SK-N-SH (cell line): ENCODE results near the gene SFRP5. TPM values are rescaled to one million over a fixed set of nuclear protein-coding genes. Genes with fewer than 3 reads are reported as not detected.
A peak's percentile ranks its signal among the peaks of the same experiment; 100 is the strongest.

ENCODE experiments used
- CTCF ChIA-PET: fragments of 300-600, 350-600 bp; formaldehyde crosslinking; extraction: SDS; loops from one replicate; lab custom pipeline; 2021; lab: Yijun Ruan, JAX
- POLR2A ChIA-PET: fragments of 350-600 bp; sonication (Branson Sonifier 250); formaldehyde crosslinking; extraction: SDS; loops from one replicate; lab custom pipeline; 2020; ENCODE audit warnings: antibody characterized with exemption, inconsistent platforms; lab: Yijun Ruan, JAX
- DNase-seq: peaks from one replicate; pipeline ENCODE4 v3.0.0; 2012
- H2AFZ ChIP-seq: fragments of 200-600 bp; sonication (generic); 2 replicates; pipeline ENCODE4 v1.8.1; 2016; ENCODE audit warnings: antibody characterized with exemption, mild to moderate bottlenecking, low read depth
- H3F3A ChIP-seq: fragments of 200-600 bp; sonication (generic); replicated peaks from 2 replicates; pipeline ENCODE3; 2016; ENCODE audit warnings: antibody characterized with exemption, mild to moderate bottlenecking; ENCODE audit not compliant: insufficient read depth
- H3K27ac ChIP-seq, 2 experiments: fragments of 200-500 bp in 1 of 2; fragments of 200-600 bp in 1 of 2; sonication (Bioruptor generic) in 1 of 2; sonication (generic), shearing (Covaris generic) in 1 of 2; 2 replicates each; pipeline versions ENCODE4 v1.5.1 to v1.6.1; 2014 to 2016; ENCODE audit warnings: low read depth in 2 of 2, inconsistent platforms in 1 of 2, low read length in 1 of 2, mild to moderate bottlenecking in 1 of 2, mixed read lengths in 1 of 2
- H3K27me3 ChIP-seq: fragments of 200-600 bp; sonication (generic), shearing (Covaris generic); 2 replicates; pipeline ENCODE4 v1.6.1; 2016; ENCODE audit warnings: mixed run types; ENCODE audit not compliant: insufficient read depth
- H3K36me3 ChIP-seq, 2 experiments: fragments of 200-500 bp in 1 of 2; fragments of 200-600 bp in 1 of 2; sonication (Bioruptor generic) in 1 of 2; sonication (generic) in 1 of 2; replicated peaks in 1 of 2; 2 replicates each; pipeline versions ENCODE3 to v1.5.1; 2014 to 2016; ENCODE audit warnings: low read length in 1 of 2, mild to moderate bottlenecking in 1 of 2; ENCODE audit not compliant: insufficient read depth in 2 of 2, control insufficient read depth in 1 of 2
- H3K4me1 ChIP-seq, 2 experiments: fragments of 200-500 bp in 1 of 2; fragments of 200-600 bp in 1 of 2; sonication (Bioruptor generic) in 1 of 2; sonication (generic), shearing (Covaris generic) in 1 of 2; 2 replicates each; pipeline versions ENCODE4 v1.5.1 to v1.6.1; 2014 to 2016; ENCODE audit warnings: low read depth in 1 of 2, low read length in 1 of 2, mixed run types in 1 of 2; ENCODE audit not compliant: insufficient read depth in 2 of 2, control insufficient read depth in 1 of 2
- H3K4me2 ChIP-seq: fragments of 200-600 bp; sonication (generic), shearing (Covaris generic); 2 replicates; pipeline ENCODE4 v1.6.1; 2017; ENCODE audit warnings: mixed run types
- H3K4me3 ChIP-seq, 2 experiments: fragments of 200-500 bp in 1 of 2; fragments of 200-600 bp in 1 of 2; sonication (Bioruptor generic) in 1 of 2; sonication (generic), shearing (Covaris generic) in 1 of 2; 2 replicates each; pipeline versions ENCODE4 v1.5.1 to v1.8.1; 2014 to 2016; ENCODE audit warnings: low read depth in 2 of 2, inconsistent platforms in 1 of 2, low read length in 1 of 2, mild to moderate bottlenecking in 1 of 2, mixed read lengths in 1 of 2, moderate library complexity in 1 of 2
- H3K79me2 ChIP-seq: fragments of 200-600 bp; sonication (generic); 2 replicates; pipeline ENCODE4 v1.8.1; 2017; ENCODE audit warnings: mild to moderate bottlenecking; ENCODE audit not compliant: insufficient read depth
- H3K9ac ChIP-seq: fragments of 200-600 bp; sonication (generic); 2 replicates; pipeline ENCODE4 v1.6.1; 2017; ENCODE audit warnings: mixed run types
- H3K9me2 ChIP-seq: fragments of 200-600 bp; sonication (generic); 2 replicates; pipeline ENCODE4 v1.6.1; 2017; ENCODE audit warnings: mixed run types
- H3K9me3 ChIP-seq: fragments of 200-600 bp; sonication (generic); 2 replicates; pipeline ENCODE4 v1.6.1; 2017; ENCODE audit warnings: mixed run types, mild to moderate bottlenecking, moderate library complexity
- H4K20me1 ChIP-seq: fragments of 200-600 bp; sonication (generic); 2 replicates; pipeline ENCODE4 v1.6.1; 2017; ENCODE audit warnings: mild to moderate bottlenecking, mixed run types; ENCODE audit not compliant: insufficient read depth
- ELF1 ChIP-seq: IDR thresholded peaks from 2 replicates; pipeline ENCODE4 v1.4.0; 2012
- EP300 ChIP-seq, 2 experiments: IDR thresholded peaks; 2 replicates each; pipeline versions ENCODE4 v1.4.0 to v1.6.1; 2012; ENCODE audit warnings: borderline replicate concordance in 1 of 2, low read depth in 1 of 2, low read length in 1 of 2
- EZH2phosphoT487 ChIP-seq: fragments of 200-600 bp; sonication (generic); IDR thresholded peaks from 2 replicates; pipeline ENCODE4 v1.6.1; 2017; ENCODE audit warnings: low read depth, mixed run types, mild to moderate bottlenecking, antibody characterized with exemption, moderate library complexity, borderline replicate concordance
- FOXM1 ChIP-seq: IDR thresholded peaks from 2 replicates; pipeline ENCODE4 v1.4.0; 2012; ENCODE audit warnings: low read depth, mild to moderate bottlenecking
- GATA2 ChIP-seq: sonication (generic); formaldehyde crosslinking; IDR thresholded peaks from 2 replicates; pipeline ENCODE4 v1.5.0; 2020; ENCODE audit warnings: mild to moderate bottlenecking, missing genetic modification reagents
- MAX ChIP-seq: IDR thresholded peaks from 2 replicates; pipeline ENCODE4 v1.4.0; 2012; ENCODE audit warnings: low read depth
- MEF2A ChIP-seq: IDR thresholded peaks from 2 replicates; pipeline ENCODE4 v1.4.0; 2012; ENCODE audit warnings: low read depth, borderline replicate concordance
- NRF1 ChIP-seq: IDR thresholded peaks from 2 replicates; pipeline ENCODE4 v1.6.1; 2012; ENCODE audit warnings: low read depth, mild to moderate bottlenecking, low read length
- PBX3 ChIP-seq: IDR thresholded peaks from 2 replicates; pipeline ENCODE4; 2012
- POLR2AphosphoS5 ChIP-seq: IDR thresholded peaks from 2 replicates; pipeline ENCODE4 v1.6.1; 2012; ENCODE audit warnings: low read depth, low read length
- RCOR1 ChIP-seq: fragments of 150-350 bp; IDR thresholded peaks from 2 replicates; pipeline ENCODE4 v1.6.1; 2017; ENCODE audit warnings: antibody characterized with exemption, low read length
- RFX5 ChIP-seq: IDR thresholded peaks from 2 replicates; pipeline ENCODE4 v1.6.1; 2012; ENCODE audit warnings: mild to moderate bottlenecking, improper control_type of control experiment, low read length
- SMC3 ChIP-seq: IDR thresholded peaks from 2 replicates; pipeline ENCODE4 v1.6.1; 2012; ENCODE audit warnings: low read depth, low read length, improper control_type of control experiment
- TAF1 ChIP-seq: IDR thresholded peaks from 2 replicates; pipeline ENCODE4 v1.6.1; 2012; ENCODE audit warnings: low read depth, mild to moderate bottlenecking, low read length, moderate library complexity, borderline replicate concordance
- USF1 ChIP-seq: IDR thresholded peaks from 2 replicates; pipeline ENCODE4 v1.4.0; 2012; ENCODE audit warnings: low read depth, borderline replicate concordance
- YY1 ChIP-seq: IDR thresholded peaks from 2 replicates; pipeline ENCODE4 v1.4.0; 2012; ENCODE audit warnings: low read depth, mild to moderate bottlenecking
- WGBS: methylation state at CpG from one replicate; pipeline ENCODE4 v1.1.6; 2017; ENCODE audit warnings: low lambda C conversion rate; 5-methylcytosine and 5-hydroxymethylcytosine counted together
- polyA plus RNA-seq, 3 experiments: library from polyadenylated mRNA; depleted of rRNA; stranded (reverse); fragments of >200 nt; gene quantifications; 2 replicates each; pipeline ENCODE4 v1.2.3, GENCODE V29; 2012
- TF ChIP-seq, protein P1 (sequence below): IDR thresholded peaks from 2 replicates; pipeline ENCODE4 v1.6.1; 2012; ENCODE audit warnings: mild to moderate bottlenecking, low read depth, low read length, moderate library complexity
- TF ChIP-seq, protein P2 (sequence below): fragments of 200-600 bp; sonication (generic); IDR thresholded peaks from 2 replicates; pipeline ENCODE4 v1.6.1; 2017; ENCODE audit warnings: antibody characterized with exemption, mild to moderate bottlenecking, moderate library complexity

SFRP5 gene
- polyA plus RNA-seq, 1 of the 3 experiments (the other 2 are of a cell fraction), result not detected

GRCh38 chr10:97748116-97748515, 23.7 kb downstream of the SFRP5 start:
- Histone ChIP-seq H3K27me3 (no peaks in the 10 kb centered on the region), H3K36me3 (peaks cover 54 to 76% of the 10 kb centered on the region in 2 experiments), H3K4me3 (no peak overlapping the region), H3K9me2 (no peaks in the 10 kb centered on the region), H3K9ac (no peak overlapping the region), H4K20me1 (0 out of 2 replicates have a peak, but pooled peaks cover 5% of the 10 kb centered on the region), H3K79me2 (peaks cover 3% of the 10 kb centered on the region), H3F3A (no peaks in the 10 kb centered on the region), H3K27ac (peak overlapping the region in 1 of 2 experiments; percentile 52; a peak in 2 of 4 replicates), H2AFZ (no peak overlapping the region), H3K9me3 (no peaks in the 10 kb centered on the region), H3K4me2 (no peak overlapping the region), H3K4me1 (peaks cover 0 to 26% of the 10 kb centered on the region in 2 experiments; a peak in 2 of 4 replicates)
- CTCF ChIA-PET, result interaction anchor here (0.9 to 4.9 kb wide), 9 partner anchors 12 to 121 kb away, joined by 4 to 35 read pairs (median 6); partner anchors contain the start of gene ZFYVE27
- POLR2A ChIA-PET, result interaction anchor here (1.3 kb wide), 1 partner anchor 61 kb away, joined by 3 read pairs; the partner anchor contains the start of gene AVPI1
- DNase-seq, result peak; percentile 66
- WGBS, result 74% methylated on average over 5 of the region's 10 CpGs
- TF ChIP-seq, protein P1, sequence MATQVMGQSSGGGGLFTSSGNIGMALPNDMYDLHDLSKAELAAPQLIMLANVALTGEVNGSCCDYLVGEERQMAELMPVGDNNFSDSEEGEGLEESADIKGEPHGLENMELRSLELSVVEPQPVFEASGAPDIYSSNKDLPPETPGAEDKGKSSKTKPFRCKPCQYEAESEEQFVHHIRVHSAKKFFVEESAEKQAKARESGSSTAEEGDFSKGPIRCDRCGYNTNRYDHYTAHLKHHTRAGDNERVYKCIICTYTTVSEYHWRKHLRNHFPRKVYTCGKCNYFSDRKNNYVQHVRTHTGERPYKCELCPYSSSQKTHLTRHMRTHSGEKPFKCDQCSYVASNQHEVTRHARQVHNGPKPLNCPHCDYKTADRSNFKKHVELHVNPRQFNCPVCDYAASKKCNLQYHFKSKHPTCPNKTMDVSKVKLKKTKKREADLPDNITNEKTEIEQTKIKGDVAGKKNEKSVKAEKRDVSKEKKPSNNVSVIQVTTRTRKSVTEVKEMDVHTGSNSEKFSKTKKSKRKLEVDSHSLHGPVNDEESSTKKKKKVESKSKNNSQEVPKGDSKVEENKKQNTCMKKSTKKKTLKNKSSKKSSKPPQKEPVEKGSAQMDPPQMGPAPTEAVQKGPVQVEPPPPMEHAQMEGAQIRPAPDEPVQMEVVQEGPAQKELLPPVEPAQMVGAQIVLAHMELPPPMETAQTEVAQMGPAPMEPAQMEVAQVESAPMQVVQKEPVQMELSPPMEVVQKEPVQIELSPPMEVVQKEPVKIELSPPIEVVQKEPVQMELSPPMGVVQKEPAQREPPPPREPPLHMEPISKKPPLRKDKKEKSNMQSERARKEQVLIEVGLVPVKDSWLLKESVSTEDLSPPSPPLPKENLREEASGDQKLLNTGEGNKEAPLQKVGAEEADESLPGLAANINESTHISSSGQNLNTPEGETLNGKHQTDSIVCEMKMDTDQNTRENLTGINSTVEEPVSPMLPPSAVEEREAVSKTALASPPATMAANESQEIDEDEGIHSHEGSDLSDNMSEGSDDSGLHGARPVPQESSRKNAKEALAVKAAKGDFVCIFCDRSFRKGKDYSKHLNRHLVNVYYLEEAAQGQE, result no peak
- TF ChIP-seq ELF1 (no peak), YY1 (no peak), SMC3 (no peak), FOXM1 (no peak), EP300 (IDR thresholded peaks at IDR 0.05; ENCODE audit: borderline replicate concordance in 1 of 2, low read depth in 1 of 2, low read length in 1 of 2) (no peak), RFX5 (no peak), GATA2 (no peak), TAF1 (no peak), MEF2A (no peak), POLR2AphosphoS5 (no peak), MAX (no peak), RCOR1 (no peak), PBX3 (no peak), EZH2phosphoT487 (no peak), USF1 (no peak), NRF1 (no peak)
- TF ChIP-seq, protein P2, sequence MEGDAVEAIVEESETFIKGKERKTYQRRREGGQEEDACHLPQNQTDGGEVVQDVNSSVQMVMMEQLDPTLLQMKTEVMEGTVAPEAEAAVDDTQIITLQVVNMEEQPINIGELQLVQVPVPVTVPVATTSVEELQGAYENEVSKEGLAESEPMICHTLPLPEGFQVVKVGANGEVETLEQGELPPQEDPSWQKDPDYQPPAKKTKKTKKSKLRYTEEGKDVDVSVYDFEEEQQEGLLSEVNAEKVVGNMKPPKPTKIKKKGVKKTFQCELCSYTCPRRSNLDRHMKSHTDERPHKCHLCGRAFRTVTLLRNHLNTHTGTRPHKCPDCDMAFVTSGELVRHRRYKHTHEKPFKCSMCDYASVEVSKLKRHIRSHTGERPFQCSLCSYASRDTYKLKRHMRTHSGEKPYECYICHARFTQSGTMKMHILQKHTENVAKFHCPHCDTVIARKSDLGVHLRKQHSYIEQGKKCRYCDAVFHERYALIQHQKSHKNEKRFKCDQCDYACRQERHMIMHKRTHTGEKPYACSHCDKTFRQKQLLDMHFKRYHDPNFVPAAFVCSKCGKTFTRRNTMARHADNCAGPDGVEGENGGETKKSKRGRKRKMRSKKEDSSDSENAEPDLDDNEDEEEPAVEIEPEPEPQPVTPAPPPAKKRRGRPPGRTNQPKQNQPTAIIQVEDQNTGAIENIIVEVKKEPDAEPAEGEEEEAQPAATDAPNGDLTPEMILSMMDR, result no peak
